NCI-H345 (cell line): ENCODE measurements around the gene OR5B2.
"Not testable (repeated sequence)": the region's sequence is repeated elsewhere in the genome, so short reads cannot be mapped to it uniquely, and the experiment has no call there.

Experiments used
- DNase-seq: peaks from one replicate; lab custom pipeline; 2025; lab: John Stamatoyannopoulos, UW

OR5B2 gene

DNA sequence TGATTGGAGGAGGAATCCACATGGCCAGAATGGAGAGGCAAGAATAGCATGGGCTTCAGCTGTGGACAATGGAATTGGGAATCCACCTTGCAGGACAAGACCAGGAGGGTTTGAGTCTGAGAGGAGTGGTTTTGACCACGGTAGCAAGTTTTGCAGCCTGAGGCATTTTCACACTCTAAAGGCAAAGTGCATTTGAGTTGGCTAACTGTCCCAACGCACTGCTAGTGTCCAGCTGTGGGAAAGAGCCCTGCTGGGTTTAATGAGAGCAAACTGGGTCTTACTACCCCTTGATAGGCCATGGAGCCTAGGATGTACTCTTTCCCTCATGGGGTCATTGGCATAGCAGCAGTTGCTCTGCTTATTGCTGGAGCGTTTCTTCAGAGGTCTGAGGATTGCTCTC is at the start of gene OR5B2:
Gene OR5B2, minus strand, starts transcription at position 101 of the 400 bp plus-strand sequence. CDS start 4,860 bp downstream, outside the sequence.
- no peak for DNase-seq

DNA sequence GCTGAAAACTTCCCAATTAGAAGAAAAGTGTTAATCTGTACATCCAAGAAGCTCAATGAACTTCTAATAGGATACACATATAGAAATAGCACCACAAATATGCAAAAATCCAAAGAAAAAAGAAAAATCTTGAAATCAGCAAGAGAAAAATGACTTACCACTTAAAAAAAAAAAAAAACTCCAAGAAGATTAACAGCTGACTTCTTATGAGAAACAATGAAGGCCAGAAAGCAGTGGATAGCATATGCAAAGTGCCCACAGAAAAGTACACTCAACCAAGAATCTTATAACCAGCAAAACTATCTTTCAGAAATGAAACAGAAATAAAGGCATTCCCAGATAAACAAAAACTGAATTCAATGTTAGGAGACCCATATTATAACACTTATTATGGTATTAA is 44.0 kb upstream of the OR5B2 start:
- DNase-seq, result no peak

DNA sequence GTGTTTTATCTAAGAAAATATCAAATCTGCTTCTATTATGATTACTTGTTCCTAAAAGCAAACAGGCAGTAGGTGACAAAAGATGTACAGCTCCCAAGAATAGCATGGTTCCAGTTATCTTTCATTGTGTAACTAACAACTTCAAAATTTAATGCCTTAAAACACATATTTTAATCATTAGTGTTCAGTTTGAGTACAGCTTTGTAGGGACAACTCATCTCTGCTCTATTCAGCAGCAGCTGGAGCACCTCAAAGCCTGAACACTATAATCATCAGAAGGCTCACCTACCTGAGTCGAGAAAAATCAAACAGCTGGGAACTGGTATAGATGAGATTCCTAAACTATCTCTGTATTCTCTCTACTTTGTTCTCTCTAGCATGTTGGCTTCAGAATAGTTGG is 38.4 kb upstream of the OR5B2 start:
- no peak for DNase-seq

DNA sequence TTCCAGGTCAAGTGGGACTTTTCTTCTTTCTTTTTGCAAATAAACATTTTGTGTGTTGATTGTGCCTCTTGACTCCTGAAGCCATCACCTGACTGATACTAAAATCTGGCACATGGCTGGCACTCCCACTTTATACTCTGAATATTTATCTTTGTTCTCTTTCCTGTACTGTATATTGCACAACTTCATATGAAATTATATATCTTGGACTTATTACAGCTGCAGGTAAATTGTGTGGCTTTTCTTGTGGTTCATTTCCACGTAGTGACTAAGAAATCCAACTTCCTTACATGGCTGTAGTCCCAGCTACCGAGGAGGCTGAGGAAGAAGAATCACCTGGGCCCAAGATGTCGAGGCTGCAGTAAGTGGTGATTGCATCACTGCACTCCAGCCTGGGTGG is 37.8 kb upstream of the OR5B2 start:
- DNase-seq, result no peak

GRCh38 chr11:58451585-58451984 is 23.7 kb upstream of the OR5B2 start:
- no peak for DNase-seq

GRCh38 chr11:58446294-58446693 is 18.4 kb upstream of the OR5B2 start:
- no peak for DNase-seq

- no peak for DNase-seq
Measured at GRCh38 chr11:58444300-58444699, 16.4 kb upstream of the OR5B2 start.

GRCh38 chr11:58442136-58442535 is 14.2 kb upstream of the OR5B2 start, which contains the start of gene OR5B12:
Gene OR5B12 (minus strand): TSS chr11:58442236. CDS start chr11:58440151, 2,085 bp downstream.
- no peak for DNase-seq

GRCh38 chr11:58438486-58438885 is 10.6 kb upstream of the OR5B2 start:
- DNase-seq, result no peak

- DNase-seq, result no peak
Measured at GRCh38 chr11:58434217-58434616, 6.3 kb upstream of the OR5B2 start.

- DNase-seq, result no peak
Measured at GRCh38 chr11:58433638-58434203, 5.8 kb upstream of the OR5B2 start.

DNA sequence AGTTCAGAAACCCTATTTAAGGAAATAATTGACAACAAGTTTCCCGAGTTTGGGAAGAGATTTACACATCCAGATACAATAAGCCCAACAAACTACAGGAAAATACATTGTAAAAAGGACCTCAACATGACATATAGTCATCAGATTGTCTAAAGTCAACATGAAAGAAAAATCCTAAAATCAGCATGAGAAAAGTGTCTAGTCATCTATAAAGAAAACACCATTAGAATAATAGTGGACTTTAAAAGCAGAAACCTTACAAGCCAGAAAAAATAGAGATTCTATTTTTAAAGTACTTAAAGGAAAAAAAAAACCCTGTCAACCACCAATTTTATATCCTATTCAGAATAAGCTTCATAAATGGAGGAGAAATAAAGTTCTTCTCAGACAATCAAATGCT is 1.4 kb upstream of the OR5B2 start:
- DNase-seq, result no peak

GRCh38 chr11:58406774-58407173 is 21.1 kb downstream of the OR5B2 start, which contains the start of gene OR5B3:
Gene OR5B3 (minus strand): TSS chr11:58406874. CDS start chr11:58403409, 3,465 bp downstream.
- DNase-seq, result no peak

DNA sequence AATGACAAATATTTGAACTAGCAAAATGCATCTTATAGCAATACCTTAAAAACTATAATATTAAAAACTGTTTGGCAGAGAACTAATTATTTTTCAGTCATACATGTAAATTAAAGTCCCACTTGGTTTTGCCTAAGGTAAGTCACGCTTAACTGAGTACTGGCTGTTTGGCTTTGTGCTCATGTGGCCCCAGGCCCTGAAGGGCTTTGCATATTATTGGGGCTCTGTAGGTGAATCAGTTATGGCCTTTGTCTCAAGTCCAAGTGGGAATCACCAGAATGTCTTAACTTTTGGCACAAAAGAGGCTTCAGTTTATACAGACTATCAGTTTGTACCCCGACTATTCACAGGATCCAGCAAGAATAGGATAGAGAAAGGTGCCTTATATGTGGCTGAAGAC is 28.3 kb downstream of the OR5B2 start:
- DNase-seq, result not testable (repeated sequence)

- DNase-seq, result no peak
Measured at GRCh38 chr11:58395581-58395980, 32.3 kb downstream of the OR5B2 start.

DNA sequence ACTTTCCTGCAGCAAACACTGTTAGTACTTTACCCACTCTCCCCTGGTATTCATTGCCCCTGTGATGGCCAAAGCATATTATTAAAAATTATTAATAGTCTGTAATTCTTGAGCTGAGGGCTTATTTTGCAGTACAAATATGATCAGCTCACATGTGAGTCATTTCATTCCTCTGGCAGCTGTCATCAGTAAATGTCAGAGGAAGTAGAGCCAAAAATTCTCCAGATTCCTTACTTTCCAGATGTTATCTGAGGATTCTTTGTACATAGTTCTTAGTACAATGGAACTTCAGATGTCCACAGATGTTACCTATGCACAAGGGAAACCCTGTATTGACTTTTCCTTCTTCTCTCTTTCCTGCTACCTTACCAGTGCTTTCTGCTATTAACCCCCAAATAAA is 33.7 kb downstream of the OR5B2 start:
- DNase-seq, result no peak

GRCh38 chr11:58392746-58393145 is 35.2 kb downstream of the OR5B2 start:
- no peak for DNase-seq

DNA sequence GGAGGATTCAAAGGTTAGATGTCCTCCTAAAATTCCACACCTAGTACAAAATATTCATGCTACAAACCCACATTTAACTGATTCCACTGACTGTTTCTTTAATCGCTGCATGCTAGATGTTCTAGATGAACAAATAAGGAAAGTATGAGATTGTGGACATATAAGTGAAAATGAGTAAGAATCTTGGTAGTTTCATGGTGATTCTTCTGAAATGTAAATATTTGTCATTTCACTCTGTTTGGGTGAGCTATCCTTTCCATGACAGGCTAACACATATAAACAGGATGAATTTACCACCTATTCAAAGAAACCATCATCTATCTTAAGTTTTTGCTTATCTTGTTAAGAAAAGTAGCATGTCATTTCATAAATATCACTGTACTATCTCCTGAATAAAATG is 36.0 kb downstream of the OR5B2 start:
- DNase-seq, result no peak

DNA sequence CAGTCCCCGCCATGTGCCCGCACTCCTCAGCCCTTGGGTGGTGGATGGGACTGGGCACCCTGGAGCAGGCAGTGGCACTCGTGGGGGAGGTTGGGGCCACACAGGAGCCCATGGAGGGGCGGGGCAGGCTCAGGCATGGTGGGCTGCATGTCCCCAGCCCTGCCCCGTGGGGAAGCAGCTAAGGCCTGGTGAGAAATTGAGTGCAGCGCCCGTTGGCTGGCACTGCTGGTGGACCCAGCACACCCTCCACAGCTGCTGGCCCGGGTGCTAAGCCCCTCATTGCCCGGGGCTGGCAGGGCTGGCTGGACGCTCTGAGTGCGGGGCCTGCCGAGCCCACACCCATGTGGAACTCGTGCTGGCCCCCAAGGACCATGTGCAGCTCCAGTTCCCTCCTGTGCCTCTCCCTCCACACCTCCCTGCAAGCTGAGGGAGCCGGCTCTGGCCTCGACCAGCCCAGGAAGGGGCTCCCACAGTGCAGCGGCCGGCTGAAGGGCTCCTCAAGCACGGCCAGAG is 37.3 kb downstream of the OR5B2 start:
- DNase-seq, result no peak
